B cell (primary cell): Measurements from ENCODE around the gene HS3ST2.

Experiments
- CTCF ChIP-seq: fragments of 200-600 bp; IDR thresholded peaks from one replicate; pipeline ENCODE4 v1.8.0; 2022; ENCODE audit warnings: antibody characterized with exemption, mild to moderate bottlenecking
- EZH2 ChIP-seq: IDR thresholded peaks from 2 replicates; pipeline ENCODE4 v1.6.1; 2012; ENCODE audit warnings: borderline replicate concordance, low read depth, mild to moderate bottlenecking, moderate library complexity, low read length; ENCODE audit not compliant: insufficient read depth, poor library complexity, severe bottlenecking

GRCh38 chr16:22843122-22843521, 29.2 kb downstream of the HS3ST2 start:
- TF ChIP-seq CTCF (no peak), EZH2 (no peak)
